GM18520 (cell line): ENCODE measurements around the gene NAT16.
"Not testable (repeated sequence)": the region's sequence is repeated elsewhere in the genome, so short reads cannot be mapped to it uniquely, and the experiment has no call there.

ENCODE experiments used
- ATAC-seq: cut with Tn5 transposase; IDR thresholded peaks from one replicate; pipeline ENCODE4 v1.9.1; 2021; ENCODE audit not compliant: unreplicated experiment

The NAT16 gene

GRCh38 chr7:101180130-101180755 is at the start of gene NAT16:
Gene NAT16, minus strand, starts transcription at chr7:101180293. Its CDS starts 5,486 bp downstream, at chr7:101174807.
- no peak for ATAC-seq

DNA sequence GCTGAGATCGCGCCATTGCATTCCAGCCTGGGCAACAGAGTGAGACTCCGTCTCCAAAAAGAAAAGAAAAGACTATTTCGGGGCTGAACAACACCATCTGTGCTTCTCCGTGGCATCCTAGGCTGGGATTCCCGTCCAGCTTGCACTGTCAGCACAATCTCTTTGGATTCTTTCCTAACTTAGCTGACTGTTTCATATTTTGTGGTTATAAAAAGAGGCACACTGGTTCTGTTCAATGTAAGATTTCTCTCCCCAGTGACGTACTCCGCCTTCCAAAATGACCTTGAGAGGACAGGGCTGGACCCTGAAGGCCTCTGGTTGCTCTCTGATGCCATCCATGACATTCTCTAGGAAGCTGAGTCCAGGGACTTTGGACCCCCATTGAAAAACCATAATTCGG is 46.6 kb upstream of the NAT16 start:
- no peak for ATAC-seq

DNA sequence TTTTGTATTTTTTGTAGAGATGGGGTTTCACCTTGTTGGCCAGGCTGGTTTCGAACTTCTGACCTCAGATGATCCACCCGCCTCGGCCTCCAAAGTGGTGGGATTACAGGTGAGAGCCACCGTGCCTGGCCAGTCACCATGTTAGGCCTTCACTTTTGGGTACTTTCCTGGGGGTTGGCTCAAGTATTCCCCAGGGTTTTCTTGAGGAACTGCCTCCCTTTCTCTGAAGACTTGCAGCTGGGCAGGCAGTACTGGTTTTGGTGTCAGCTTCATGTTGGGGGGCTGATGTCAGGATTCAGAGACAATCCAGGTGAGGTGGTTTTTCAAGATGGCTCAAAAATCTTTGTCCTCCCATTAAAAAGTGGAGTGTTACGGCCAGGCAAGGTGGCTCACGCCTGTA is 45.6 kb upstream of the NAT16 start:
- ATAC-seq, result no peak

- ATAC-seq, result no peak
Measured at GRCh38 chr7:101223528-101223927, 43.4 kb upstream of the NAT16 start.

DNA sequence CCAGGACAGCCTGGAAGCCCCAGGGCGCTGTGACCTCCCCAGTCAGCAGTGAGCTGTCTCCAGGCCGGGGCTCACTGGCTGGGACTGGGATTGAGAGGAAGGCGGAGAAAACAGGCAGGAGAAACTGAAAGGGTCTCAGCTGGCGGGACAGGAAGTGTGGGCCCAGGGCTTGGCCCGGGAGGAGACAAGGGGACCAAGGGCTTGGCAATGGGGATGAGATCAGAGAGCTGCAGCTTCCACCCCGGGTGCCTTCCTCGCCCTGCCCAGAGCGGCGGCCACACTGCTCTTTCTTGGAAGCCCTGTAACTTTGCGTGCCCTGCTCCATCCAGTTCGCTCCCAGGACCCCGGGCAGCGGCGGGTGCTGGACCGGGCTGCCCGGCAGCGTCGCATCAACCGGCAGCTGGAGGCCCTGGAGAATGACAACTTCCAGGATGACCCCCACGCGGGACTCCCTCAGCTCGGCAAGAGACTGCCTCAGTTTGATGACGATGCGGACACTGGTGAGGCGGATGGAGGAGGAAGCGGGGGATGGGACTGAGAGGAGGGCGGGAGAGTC is 42.3 kb upstream of the NAT16 start:
- no peak for ATAC-seq

- no peak for ATAC-seq
Measured at GRCh38 chr7:101220295-101220694, 40.2 kb upstream of the NAT16 start.

DNA sequence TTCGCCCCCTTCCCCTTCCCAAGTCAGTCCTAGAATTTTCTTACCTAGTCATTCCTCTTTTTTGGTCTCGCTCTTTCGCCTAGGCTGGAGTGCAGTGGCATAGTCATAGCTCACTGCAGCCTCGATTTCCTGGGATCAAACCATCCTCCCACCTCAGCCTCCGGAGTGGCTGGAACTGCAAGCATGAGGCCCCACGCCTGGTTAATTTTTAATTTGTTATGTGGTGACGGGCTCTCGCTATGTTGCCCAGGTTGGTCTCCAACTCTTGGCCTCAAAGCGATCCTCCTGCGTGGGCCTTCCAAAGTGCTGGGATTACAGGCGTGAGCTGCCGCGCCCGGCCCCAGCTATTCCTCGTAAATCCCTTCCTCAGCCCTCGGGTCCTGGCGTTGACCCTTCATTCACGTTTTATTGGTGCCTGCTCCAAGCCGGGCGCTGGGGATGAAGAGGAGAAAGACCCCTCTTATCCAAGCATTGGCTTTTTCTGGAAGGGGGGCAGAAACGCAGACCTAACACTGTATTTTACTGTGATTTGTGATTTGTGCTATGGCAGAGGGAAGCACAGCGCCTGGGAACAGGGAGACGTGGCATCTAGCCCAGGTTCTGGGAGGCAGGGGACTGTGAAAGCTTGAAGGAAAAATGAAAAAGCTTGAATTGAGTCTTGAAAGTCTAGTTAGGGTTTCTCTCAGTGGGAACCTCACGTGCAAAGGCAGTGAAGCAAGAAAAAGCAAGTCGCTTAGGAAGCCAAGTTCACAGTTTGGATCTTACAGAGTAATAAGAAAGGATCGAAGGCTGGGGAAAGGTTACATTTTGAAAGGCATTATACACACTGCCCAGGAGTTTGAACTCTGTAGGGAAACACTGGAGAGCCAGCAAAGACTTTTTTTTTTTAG is 38.4 kb upstream of the NAT16 start:
- peak; percentile 9 for ATAC-seq

DNA sequence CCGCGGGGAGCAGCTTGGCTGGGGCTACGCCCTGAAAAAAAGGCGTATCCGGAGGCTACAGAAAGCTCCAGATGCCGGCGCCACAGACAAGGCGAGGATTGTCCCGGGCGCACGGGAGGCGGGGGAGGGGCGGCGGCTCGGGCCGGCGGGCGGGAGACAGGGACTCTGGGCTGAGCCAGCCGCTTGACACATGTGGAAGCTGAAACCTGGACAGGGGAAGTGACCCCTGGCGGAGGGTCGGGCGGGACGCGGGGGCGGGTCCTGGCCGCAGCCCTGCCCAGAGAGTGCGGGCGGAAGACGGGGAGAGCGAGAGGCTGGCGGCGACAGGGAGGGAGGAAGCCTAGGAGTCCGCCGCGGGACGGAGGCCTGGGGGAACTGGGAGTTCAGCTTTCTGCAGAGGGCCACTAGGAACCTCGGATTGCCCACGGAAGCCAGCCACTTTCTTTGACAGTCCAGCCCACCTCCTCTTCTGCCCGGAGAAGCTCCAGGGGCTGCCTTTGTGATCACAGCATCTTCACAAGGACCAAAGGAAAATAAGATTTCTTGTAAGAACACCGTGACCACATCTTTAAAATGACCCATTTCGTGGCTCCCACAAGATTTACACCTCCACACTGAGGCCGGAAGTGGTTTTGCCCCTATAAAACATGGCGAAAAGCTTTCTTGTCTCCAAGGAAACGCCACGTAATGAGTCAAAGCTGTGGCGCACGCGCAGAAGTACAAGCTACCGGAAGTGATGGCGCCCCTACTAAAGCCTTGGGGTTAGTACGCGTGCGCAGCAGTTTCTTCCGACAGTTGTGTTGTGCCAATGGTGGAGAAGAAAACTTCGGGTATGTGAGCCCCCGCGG is 37.5 kb upstream of the NAT16 start, which contains the start of the genes PLOD3 and ZNHIT1:
TSS of gene PLOD3 (minus strand) at position 194 of the 848 bp plus-strand sequence. CDS start 307 bp downstream, outside the sequence.
TSS of gene ZNHIT1 (plus strand) at position 778 of the 848 bp plus-strand sequence. CDS start at position 809, 31 bp downstream.
- peak; percentile 51 for ATAC-seq

- peak; percentile 12 for ATAC-seq
Measured at GRCh38 chr7:101216860-101217387, 36.8 kb upstream of the NAT16 start.

DNA sequence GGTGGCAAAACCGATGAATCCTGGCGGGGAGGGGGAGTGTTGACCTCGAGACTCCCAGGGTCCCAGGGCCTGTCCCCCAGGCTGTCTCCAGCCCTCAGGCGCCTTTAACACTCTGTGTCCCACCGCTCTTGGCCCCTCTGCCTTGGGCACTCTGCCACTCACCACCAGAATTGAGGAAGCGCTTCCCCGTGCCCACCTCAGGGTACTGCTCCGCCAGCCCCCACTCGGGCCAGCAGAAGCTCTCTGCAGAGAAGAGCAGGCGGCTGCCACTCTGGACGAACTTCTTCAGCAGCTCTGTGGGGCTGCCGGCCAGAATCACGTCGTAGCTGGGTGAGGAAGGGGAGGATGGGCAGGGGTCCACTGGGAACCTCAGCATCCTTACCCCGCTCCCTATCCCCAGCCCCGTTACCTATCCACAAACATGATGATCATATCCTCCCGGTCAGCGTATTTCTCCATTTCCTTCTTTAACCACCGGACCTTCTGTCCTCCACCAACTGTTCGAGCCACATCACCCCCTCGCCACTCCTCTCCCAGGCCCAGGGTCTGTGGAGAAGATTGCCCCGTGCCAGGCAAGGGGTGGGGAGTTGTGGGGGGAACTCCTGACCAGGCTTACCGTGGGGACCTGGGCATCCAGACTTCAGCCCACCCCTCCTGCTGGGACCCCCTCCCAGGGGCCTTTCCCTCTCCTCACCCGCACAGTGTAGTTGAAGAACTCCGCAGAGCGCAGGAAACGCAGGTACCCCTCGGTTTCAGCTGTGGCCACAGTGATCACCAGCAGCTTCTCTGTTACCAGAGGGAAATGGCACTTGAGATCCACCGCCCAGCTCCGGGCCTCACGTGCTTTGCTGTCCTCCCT is 36.1 kb upstream of the NAT16 start:
- no peak for ATAC-seq

DNA sequence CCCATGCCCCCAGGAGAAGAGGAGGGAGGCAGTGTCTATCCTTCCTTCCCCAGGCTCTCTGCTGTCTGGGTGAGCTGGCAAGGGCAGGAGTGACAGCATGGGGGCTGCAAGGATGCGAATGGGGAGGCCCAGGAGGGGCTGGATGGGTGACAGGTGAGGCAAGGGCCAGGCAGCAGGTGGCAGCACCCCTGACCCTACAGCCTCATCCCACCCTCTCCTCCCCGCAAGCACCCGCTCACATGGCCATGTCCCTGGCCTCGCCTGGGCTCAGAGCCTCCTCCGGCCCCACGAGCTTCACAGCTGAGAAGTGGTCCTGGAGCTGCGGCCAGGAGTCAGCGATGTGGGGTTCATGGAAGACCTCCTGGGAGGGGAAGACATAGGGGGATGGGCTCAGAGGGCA is 31.9 kb upstream of the NAT16 start:
- no peak for ATAC-seq

GRCh38 chr7:101211501-101211900 is 31.4 kb upstream of the NAT16 start:
- no peak for ATAC-seq

- ATAC-seq, result no peak
Measured at GRCh38 chr7:101210143-101210542, 30.1 kb upstream of the NAT16 start.

GRCh38 chr7:101208794-101209193 is 28.7 kb upstream of the NAT16 start:
- ATAC-seq, result no peak

GRCh38 chr7:101207459-101207858 is 27.4 kb upstream of the NAT16 start:
- ATAC-seq, result no peak

GRCh38 chr7:101206665-101207042 is 26.6 kb upstream of the NAT16 start:
- no peak for ATAC-seq

DNA sequence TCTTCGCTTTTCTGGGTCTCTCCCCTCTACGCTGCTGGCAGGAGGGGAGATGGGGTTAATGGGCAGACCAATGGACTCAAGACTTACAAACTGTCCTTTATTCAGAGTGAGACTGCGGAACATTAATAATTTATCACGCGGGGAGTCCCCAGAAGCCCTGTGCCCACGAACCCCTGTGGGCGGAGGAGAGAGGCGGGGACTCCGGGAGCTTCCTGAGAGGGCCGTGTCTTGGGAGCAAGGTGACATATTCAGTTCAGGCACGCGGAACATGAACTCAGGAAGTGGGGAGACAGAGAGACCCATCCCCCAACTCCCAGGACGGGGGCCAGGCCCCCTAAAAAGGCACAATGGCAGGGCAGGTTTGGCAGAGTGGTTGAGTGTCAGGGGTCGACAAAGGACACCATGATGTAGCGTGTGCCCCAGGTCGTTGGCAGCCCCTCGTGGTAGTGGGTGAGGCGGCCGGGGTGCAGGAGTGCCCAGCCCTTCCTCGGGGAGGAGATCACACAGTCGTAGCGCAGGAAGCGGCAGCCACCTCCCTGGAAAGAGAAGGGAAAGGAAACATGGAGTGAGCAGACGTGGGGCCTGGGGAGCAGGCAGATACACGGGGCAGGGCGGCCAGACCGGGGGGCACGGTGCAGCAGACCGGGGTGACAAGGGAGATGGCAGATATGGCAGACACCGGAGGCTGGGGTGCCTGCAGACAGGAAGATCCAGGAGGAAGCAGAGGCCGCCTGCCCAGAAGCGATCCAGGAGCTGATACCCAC is 26.0 kb upstream of the NAT16 start:
- no peak for ATAC-seq

DNA sequence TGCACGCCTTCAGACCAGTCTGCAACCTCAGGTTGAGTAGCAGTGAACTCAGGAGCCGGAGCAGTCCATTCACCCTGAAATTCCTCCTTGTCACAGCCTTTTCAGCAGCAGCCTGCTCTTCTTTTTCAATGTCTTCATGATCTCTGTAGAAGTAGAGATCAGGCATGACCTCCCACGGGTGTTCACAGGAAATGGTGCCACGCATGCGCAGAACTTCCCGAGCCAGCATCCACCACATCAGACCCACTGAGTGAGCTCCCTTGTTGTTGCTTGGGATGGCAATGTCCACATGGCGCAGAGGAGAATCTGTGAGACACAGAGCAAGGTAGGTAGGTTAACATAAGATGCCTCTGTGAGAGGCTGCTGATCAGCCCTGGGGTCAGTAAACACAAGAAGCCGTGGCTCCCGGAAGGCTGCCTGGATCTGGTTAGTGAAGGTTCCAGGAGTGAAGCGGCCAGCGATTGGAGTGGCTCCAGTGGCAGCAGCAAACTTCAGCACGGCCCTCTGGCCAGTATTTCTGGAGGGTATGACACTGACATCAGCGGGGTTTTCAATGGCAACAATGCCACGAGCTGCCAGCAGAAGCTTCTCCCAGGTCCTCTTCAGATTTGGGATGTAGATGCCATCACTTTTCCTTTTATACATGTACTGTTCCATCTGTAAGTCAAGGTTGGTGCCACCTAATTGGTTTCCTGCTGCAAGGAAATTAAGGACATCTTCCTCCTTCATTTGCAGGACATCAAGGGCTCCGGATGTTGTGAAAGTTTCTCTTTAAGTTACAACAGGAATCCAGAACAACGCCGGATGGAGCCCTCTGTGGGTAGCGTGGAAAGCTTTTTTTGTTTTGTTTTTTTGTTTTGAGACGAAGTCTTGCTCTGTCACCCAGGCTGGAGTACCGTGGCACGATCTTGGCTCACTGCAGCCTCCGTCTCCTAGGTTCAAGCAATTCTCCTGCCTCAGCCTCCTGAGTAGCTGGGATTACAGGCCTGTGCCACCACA is 23.9 kb upstream of the NAT16 start:
- not testable (repeated sequence) for ATAC-seq
